Type B pancreatic cell (in vitro differentiated cells): Measurements from ENCODE around the gene STAU1. TPM values are rescaled to one million over a fixed set of nuclear protein-coding genes. Genes with fewer than 3 reads are reported as not detected.
A peak's percentile ranks its signal among the peaks of the same experiment; 100 is the strongest.
"Not testable (repeated sequence)": the region's sequence is repeated elsewhere in the genome, so short reads cannot be mapped to it uniquely, and the experiment has no call there.

Experiments
- DNase-seq: peaks from one replicate; pipeline ENCODE4 v3.0.0; 2021; ENCODE audit warnings: mixed read lengths; ENCODE audit not compliant: unreplicated experiment; ENCODE audit errors: extremely low spot score
- H3K27ac Mint-ChIP-seq: 2 replicates; pipeline ENCODE4 v1.8.0; 2021; ENCODE audit warnings: mild to moderate bottlenecking, mixed read lengths
- H3K27me3 Mint-ChIP-seq: 2 replicates; pipeline ENCODE4 v1.8.0; 2021; ENCODE audit warnings: mixed read lengths
- H3K36me3 Mint-ChIP-seq: 2 replicates; pipeline ENCODE4 v1.8.0; 2021; ENCODE audit warnings: mixed read lengths
- H3K4me1 Mint-ChIP-seq: one replicate; pipeline ENCODE4 v1.8.0; 2021; ENCODE audit warnings: mixed read lengths; ENCODE audit not compliant: unreplicated experiment
- H3K4me3 Mint-ChIP-seq: 2 replicates; pipeline ENCODE4 v1.8.0; 2021; ENCODE audit warnings: mild to moderate bottlenecking, mixed read lengths
- H3K9me3 Mint-ChIP-seq: 2 replicates; pipeline ENCODE4 v1.8.0; 2021; ENCODE audit warnings: mixed read lengths
- total RNA-seq: library from RNA; stranded (reverse); gene quantifications from 2 replicates; pipeline ENCODE4 v1.2.1, GENCODE V29; 2021; ENCODE audit warnings: low replicate concordance
- TF ChIP-seq, protein P1 (sequence below): fragments of 200-600 bp; sonication (generic); conservative IDR thresholded peaks from 2 replicates; pipeline ENCODE4 v1.5.0; 2021; ENCODE audit warnings: antibody characterized with exemption, mild to moderate bottlenecking

Gene STAU1
- total RNA-seq, 1 donor from 2014 or later = 79.8 TPM

DNA sequence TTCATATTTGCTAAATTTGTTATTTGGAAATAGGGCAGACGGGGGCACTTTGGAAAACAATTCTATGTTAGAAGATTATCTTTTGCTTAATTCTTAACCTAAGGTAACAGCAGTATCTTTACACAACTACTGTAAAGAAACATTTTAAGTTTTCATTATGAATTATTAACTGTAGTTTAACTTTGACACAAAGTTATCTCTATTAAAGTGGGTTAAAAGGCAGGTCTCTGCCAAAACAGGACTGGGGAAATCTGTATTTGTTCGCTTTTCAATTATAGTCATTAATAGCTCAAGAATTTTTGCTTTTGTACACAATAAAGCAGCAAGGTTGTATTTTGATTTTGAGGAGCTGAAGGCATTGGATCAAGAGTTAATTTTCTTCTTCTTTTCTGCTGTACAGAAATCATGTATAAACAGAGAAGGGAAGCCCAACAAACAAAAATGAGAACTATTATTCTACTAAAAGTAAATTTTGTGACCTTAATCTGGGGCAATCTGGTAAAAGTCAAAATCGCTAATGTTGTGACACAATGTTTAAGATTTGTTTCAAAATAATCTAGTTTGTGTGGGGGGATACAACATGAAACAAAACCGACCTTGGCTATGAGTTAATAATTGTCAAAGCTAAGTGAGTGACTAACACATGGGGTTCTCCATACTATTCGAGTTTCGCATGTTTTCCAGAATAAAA lies 2.9 kb downstream of the STAU1 start:
- H3K4me1 Mint-ChIP-seq = peaks cover 30% of the 10 kb centered on the region
- TF ChIP-seq, protein P1, sequence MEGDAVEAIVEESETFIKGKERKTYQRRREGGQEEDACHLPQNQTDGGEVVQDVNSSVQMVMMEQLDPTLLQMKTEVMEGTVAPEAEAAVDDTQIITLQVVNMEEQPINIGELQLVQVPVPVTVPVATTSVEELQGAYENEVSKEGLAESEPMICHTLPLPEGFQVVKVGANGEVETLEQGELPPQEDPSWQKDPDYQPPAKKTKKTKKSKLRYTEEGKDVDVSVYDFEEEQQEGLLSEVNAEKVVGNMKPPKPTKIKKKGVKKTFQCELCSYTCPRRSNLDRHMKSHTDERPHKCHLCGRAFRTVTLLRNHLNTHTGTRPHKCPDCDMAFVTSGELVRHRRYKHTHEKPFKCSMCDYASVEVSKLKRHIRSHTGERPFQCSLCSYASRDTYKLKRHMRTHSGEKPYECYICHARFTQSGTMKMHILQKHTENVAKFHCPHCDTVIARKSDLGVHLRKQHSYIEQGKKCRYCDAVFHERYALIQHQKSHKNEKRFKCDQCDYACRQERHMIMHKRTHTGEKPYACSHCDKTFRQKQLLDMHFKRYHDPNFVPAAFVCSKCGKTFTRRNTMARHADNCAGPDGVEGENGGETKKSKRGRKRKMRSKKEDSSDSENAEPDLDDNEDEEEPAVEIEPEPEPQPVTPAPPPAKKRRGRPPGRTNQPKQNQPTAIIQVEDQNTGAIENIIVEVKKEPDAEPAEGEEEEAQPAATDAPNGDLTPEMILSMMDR = no peak
- no peaks in the 10 kb centered on the region for H3K9me3 Mint-ChIP-seq
- H3K36me3 Mint-ChIP-seq = peaks cover 4% of the 10 kb centered on the region
- peak overlapping the region; percentile 75 for H3K4me3 Mint-ChIP-seq
- H3K27me3 Mint-ChIP-seq = no peaks in the 10 kb centered on the region
- peak overlapping the region; percentile 47 for H3K27ac Mint-ChIP-seq
- no peak for DNase-seq

DNA sequence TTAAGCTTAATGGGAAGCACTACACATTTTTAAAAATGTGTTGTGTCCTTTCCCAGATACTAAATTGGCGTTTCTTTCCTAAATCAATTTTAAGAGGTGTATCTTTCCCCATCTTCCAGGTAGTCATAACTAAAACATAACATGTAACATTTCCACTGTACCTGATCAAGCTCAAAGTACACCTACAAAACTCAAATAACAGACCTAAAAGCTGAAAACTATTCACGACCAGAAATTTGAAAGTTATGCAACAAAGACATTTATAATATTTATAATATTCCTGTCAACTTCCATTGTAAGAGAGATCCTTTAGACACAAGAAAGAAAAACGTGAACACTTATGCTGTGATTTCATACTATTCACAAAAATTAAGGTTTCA lies 3.5 kb downstream of the STAU1 start:
- TF ChIP-seq, protein P1 = no peak
- peaks cover 34% of the 10 kb centered on the region for H3K4me1 Mint-ChIP-seq
- no peaks in the 10 kb centered on the region for H3K27me3 Mint-ChIP-seq

DNA sequence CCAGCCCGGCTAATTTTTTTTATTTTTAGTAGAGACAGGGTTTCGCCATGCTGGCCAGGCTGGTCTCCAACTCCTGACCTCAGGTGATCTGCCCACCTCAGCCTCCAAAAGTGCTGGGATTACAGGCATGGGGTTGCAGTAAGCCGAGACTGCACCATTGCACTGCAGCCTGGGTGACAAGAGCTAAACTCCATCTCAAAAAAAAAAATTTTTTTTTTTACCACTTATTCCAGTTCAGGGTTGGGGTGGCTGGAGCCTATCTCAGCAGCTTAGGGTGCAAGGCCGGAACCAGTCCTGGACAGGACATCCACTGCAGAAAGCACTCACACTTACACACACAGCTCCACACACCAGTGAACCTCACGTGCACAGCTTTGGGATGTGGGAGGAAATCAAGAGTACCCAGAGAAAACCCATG lies 4.0 kb downstream of the STAU1 start:
- not testable (repeated sequence) for DNase-seq, H3K9me3 Mint-ChIP-seq, H3K27me3 Mint-ChIP-seq, H3K36me3 Mint-ChIP-seq, H3K27ac Mint-ChIP-seq
- H3K4me3 Mint-ChIP-seq = peak overlapping the region; percentile 41
- H3K4me1 Mint-ChIP-seq = peaks cover 38% of the 10 kb centered on the region

More for the DNA sequence above, 3.5 kb downstream of the STAU1 start:
- no peak for DNase-seq
- peak overlapping the region; percentile 75 for H3K4me3 Mint-ChIP-seq
- H3K27ac Mint-ChIP-seq = peak overlapping the region; percentile 47
- H3K9me3 Mint-ChIP-seq = no peaks in the 10 kb centered on the region
- H3K36me3 Mint-ChIP-seq = peaks cover 4% of the 10 kb centered on the region

DNA sequence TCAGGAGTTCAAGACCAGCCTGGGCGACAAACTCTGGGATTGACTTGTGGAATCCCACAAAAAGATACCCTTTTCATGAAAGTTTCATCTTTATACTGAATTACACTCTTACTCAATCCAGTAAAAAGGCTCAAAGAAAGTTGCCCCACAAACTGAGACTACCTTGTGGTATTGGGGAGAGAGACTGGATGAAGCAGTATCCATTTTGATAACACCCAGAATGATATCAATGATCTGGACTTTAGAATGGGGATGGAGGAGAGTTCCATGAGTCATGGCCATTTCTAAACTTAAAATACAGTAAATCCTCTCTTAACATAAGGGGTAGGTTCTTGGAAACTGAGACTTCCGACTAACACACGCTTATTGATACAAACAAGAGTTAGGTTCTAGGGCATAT lies 4.7 kb downstream of the STAU1 start:
- Mint-ChIP-seq H3K9me3 (no peaks in the 10 kb centered on the region), H3K27me3 (no peaks in the 10 kb centered on the region), H3K36me3 (peaks cover 4% of the 10 kb centered on the region), H3K27ac (no peak overlapping the region), H3K4me3 (no peak overlapping the region), H3K4me1 (peaks cover 38% of the 10 kb centered on the region)
- DNase-seq = no peak
- TF ChIP-seq, protein P1 = no peak

DNA sequence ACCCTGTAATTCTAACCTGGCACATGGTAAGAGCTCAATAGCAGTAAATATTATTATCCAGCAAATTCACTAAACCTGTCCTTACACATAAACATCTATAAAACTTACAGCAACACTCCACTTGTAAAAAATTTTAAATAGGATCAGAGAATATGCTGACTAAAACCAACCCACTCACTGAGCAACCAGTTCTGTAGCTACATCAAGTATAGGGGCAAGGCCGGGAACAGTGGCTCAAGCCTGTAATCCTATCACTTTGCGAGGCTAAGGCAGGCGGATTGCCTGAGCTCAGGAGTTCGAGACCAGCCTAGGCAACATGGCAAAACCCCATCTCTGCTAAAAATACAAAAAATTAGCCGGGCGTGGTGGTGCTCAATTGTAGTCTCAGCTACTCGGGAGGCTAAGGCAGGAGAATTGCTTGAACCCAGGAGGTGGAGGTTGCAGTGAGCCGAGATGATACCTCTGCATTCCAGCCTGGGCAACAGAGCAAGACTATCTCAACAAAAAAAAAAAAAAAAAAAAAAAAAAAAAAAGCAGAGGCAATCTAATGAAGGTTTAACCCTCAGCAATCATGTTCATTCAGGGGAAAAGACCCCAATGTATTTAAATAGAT lies 6.8 kb downstream of the STAU1 start:
- Mint-ChIP-seq H3K4me1 (peaks cover 32% of the 10 kb centered on the region), H3K27ac (peak overlapping the region; percentile 61), H3K4me3 (no peak overlapping the region), H3K36me3 (no peaks in the 10 kb centered on the region), H3K27me3 (no peaks in the 10 kb centered on the region), H3K9me3 (no peaks in the 10 kb centered on the region)
- DNase-seq = no peak
- TF ChIP-seq, protein P1 = no peak
